Duodenal mucosa (tissue), 2 donors: Measurements from ENCODE around the gene BRD1.

Experiments
- H3K27ac ChIP-seq: one replicate; pipeline ENCODE4 v1.7.0; 2013; ENCODE audit warnings: low read depth, low read length
- H3K27me3 ChIP-seq, 2 donors: one replicate each; pipeline ENCODE4 v1.7.0; 2013; ENCODE audit warnings: low read length in 2 of 2, control low read depth in 1 of 2; ENCODE audit not compliant: insufficient read depth in 2 of 2, control insufficient read depth in 1 of 2
- H3K36me3 ChIP-seq, 2 donors: one replicate each; pipeline ENCODE4 v1.7.0; 2013; ENCODE audit warnings: low read length in 2 of 2, control low read depth in 1 of 2; ENCODE audit not compliant: insufficient read depth in 2 of 2, control insufficient read depth in 1 of 2
- H3K4me1 ChIP-seq, 2 donors: one replicate each; pipeline ENCODE4 v1.7.0; 2013; ENCODE audit warnings: low read length in 2 of 2, control low read depth in 1 of 2; ENCODE audit not compliant: insufficient read depth in 2 of 2, control insufficient read depth in 1 of 2
- H3K4me3 ChIP-seq, 2 donors: one replicate each; pipeline ENCODE4 v1.7.0; 2013; ENCODE audit warnings: low read length in 2 of 2, low read depth in 1 of 2
- H3K9ac ChIP-seq, 2 donors: one replicate each; pipeline ENCODE4 v1.7.0; 2013; ENCODE audit warnings: low read length in 2 of 2, low read depth in 1 of 2
- H3K9me3 ChIP-seq, 2 donors: one replicate each; pipeline ENCODE4 v1.7.0; 2013; ENCODE audit warnings: low read length in 2 of 2, control low read depth in 1 of 2; ENCODE audit not compliant: control insufficient read depth in 1 of 2

The BRD1 gene

GRCh38 chr22:49761836-49762235 is 65.8 kb downstream of the BRD1 start:
- Histone ChIP-seq H3K27me3 (no peaks in the 10 kb centered on the region), H3K9me3 (peaks cover 3 to 4% of the 10 kb centered on the region in 2 donors), H3K4me3 (no peak overlapping the region), H3K36me3 (no peaks in the 10 kb centered on the region), H3K9ac (no peak overlapping the region), H3K4me1 (peaks cover 5% of the 10 kb centered on the region in 2 donors), H3K27ac (no peak overlapping the region)

DNA sequence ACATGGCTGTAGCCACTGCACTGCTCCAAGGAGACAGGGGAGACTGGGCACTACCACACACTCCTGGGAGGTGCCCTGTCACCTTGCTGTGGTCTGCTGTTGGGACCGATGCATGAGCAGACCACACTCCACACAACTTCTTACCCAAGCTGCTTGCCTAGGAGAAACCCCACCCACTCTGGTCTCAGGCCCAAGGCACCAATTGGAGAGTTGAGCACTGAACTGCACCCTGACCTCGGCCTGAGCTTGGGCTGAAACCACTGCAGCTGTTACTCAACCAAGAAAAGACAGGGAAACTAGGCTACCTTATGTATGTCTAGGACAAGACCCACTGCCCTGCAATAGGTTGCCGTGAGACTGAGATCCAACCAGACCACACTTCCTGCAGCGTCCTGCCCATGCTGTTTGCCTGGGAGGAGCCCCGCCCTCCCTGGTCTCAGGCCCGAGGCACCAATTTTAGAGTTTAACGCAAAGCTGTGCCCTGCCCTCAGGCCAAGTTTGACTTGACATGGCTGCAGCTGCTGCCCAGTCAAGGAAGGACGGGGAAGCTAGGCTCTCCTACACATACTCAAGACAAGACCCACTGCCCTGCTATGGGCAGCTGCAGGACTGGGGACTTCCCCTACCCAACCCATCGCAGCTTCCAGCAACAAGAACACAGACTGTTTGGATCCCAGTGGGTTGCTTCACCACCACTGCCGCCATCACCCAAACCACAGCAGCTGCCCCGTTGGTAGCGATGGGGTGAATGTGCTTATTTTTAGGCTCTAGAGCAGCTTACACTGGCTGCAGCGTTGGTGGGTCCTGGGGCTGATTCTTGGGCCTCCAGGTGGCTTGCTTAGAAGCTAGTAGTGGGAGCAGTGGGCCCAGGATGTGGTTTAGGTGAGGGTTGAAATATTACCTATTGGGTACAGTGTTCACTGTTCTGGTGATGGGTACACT is 66.8 kb downstream of the BRD1 start:
- H3K27me3 ChIP-seq: no peaks in the 10 kb centered on the region
- H3K9ac ChIP-seq: no peak overlapping the region
- H3K27ac ChIP-seq: no peak overlapping the region
- no peaks in the 10 kb centered on the region for H3K36me3 ChIP-seq
- peaks cover 5% of the 10 kb centered on the region in 2 donors for H3K4me1 ChIP-seq
- H3K4me3 ChIP-seq: no peak overlapping the region
- no peaks in the 10 kb centered on the region for H3K9me3 ChIP-seq

- Histone ChIP-seq H3K9ac (no peak overlapping the region), H3K27ac (no peak overlapping the region), H3K4me1 (peaks cover 5% of the 10 kb centered on the region in 2 donors), H3K27me3 (no peaks in the 10 kb centered on the region), H3K4me3 (no peak overlapping the region), H3K9me3 (no peaks in the 10 kb centered on the region), H3K36me3 (no peaks in the 10 kb centered on the region)
Measured at GRCh38 chr22:49760280-49760629, 67.4 kb downstream of the BRD1 start.

- no peaks in the 10 kb centered on the region for H3K36me3 ChIP-seq
- H3K27ac ChIP-seq: no peak overlapping the region
- no peak overlapping the region for H3K9ac ChIP-seq
- H3K4me1 ChIP-seq: peaks cover 5 to 11% of the 10 kb centered on the region in 2 donors
- no peak overlapping the region for H3K4me3 ChIP-seq
- no peaks in the 10 kb centered on the region for H3K27me3 ChIP-seq
- H3K9me3 ChIP-seq: no peaks in the 10 kb centered on the region
Measured at GRCh38 chr22:49756676-49757075, 71.0 kb downstream of the BRD1 start.

GRCh38 chr22:49756201-49756600 is 71.5 kb downstream of the BRD1 start:
- H3K4me1 ChIP-seq: peaks cover 5 to 9% of the 10 kb centered on the region in 2 donors

DNA sequence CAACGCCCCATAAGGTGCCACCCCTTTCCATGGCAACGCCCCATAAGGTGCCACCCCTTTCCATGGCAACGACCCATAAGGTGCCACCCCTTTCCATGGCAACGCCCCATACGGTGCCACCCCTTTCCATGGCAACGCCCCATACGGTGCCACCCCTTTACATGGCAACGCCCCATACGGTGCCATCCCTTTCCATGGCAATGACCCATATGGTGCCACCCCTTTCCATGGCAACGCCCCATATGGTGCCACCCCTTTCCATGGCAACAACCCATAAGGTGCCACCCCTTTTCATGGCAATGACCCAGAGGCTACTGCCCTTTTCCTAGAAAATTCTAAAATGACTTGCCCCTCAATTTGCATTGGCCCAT is 72.1 kb downstream of the BRD1 start:
- Histone ChIP-seq H3K27me3 (no peaks in the 10 kb centered on the region), H3K9ac (no peak overlapping the region), H3K36me3 (no peaks in the 10 kb centered on the region), H3K27ac (no peak overlapping the region), H3K4me1 (peaks cover 2 to 7% of the 10 kb centered on the region in 2 donors), H3K9me3 (no peaks in the 10 kb centered on the region), H3K4me3 (no peak overlapping the region)

More at GRCh38 chr22:49756201-49756600, 71.5 kb downstream of the BRD1 start:
- Histone ChIP-seq H3K27me3 (no peaks in the 10 kb centered on the region), H3K27ac (no peak overlapping the region), H3K9me3 (no peaks in the 10 kb centered on the region), H3K4me3 (no peak overlapping the region), H3K36me3 (no peaks in the 10 kb centered on the region), H3K9ac (no peak overlapping the region)

GRCh38 chr22:49754696-49755630 is 72.7 kb downstream of the BRD1 start:
- H3K36me3 ChIP-seq: no peaks in the 10 kb centered on the region
- peaks cover 0 to 6% of the 10 kb centered on the region in 2 donors for H3K4me1 ChIP-seq
- no peak overlapping the region for H3K27ac ChIP-seq
- H3K9me3 ChIP-seq: no peaks in the 10 kb centered on the region
- H3K4me3 ChIP-seq: no peak overlapping the region
- H3K9ac ChIP-seq: no peak overlapping the region
- H3K27me3 ChIP-seq: no peaks in the 10 kb centered on the region

DNA sequence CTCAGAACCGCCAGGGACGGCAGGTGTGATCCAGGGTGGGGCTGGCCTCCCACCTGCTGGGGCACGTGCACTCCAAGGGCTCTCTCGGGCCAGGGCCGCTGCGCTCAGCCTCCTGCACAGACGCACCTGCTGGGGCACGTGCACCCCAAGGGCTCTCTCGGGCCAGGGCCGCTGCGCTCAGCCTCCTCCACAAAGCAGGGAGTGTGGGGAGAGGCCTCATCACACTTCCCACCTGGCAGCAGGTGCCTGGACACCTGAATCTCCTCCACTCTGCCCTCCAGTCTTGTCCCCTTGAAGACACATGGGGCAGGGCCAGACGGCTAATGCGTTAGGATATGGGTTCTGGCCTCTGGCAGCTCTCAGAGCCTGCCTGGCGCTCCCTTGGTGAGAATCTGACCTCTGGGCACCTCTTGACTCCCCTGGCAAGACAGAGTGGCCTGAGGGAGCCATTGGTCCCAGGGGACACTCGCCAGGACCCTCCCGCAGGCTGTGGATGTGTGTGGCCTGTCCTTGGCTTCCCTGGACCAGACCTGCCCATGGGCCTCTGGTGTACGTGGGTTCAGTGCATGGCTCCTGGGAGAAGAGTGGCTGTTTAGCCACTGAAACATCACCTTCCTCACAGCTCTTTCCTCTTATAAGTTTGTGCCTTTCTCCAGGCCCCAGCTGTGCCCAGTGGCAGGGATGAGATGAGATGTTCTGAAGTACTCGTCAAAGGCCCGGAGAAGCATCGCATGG is 73.5 kb downstream of the BRD1 start:
- H3K9me3 ChIP-seq: no peaks in the 10 kb centered on the region
- H3K27me3 ChIP-seq: no peaks in the 10 kb centered on the region
- peaks cover 0 to 6% of the 10 kb centered on the region in 2 donors for H3K4me1 ChIP-seq
- H3K27ac ChIP-seq: no peak overlapping the region
- no peaks in the 10 kb centered on the region for H3K36me3 ChIP-seq
- no peak overlapping the region for H3K4me3 ChIP-seq
- no peak overlapping the region for H3K9ac ChIP-seq

DNA sequence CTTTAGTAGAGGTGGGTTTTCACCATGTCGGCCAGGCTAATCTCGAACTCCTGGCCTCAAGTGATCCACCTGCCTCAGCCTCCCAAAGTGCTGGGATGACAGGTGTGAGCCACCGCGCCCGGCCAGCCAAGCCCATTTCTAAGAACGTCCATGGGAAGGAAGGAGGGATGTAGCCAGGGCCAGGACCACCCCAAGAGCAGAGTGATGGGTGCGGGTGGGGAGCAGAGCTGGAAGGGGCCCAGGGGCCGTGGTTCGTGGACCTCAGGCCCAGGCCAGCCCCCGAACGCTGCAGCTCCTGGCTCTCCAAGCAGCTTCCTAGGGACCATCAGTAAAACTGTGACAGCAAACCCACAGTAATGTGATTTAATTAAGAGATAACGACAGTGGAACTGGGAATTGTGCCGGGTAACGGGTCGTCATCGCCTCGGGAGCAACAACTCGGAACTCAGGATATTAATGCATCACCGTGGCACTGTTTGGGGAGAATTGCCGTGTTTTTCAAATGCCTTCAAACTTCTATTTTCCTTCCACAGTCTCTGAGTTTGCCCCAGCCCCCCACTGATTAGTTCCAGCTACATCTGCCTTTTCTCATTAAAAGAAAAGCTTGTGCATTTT is 74.3 kb downstream of the BRD1 start:
- H3K9me3 ChIP-seq: peaks cover 0 to under 1% of the 10 kb centered on the region in 2 donors
- no peaks in the 10 kb centered on the region for H3K36me3 ChIP-seq
- H3K27me3 ChIP-seq: no peaks in the 10 kb centered on the region
- peaks cover 0 to 6% of the 10 kb centered on the region in 2 donors for H3K4me1 ChIP-seq
- no peak overlapping the region for H3K9ac ChIP-seq
- H3K4me3 ChIP-seq: no peak overlapping the region
- H3K27ac ChIP-seq: no peak overlapping the region
